Motor neuron (in vitro differentiated cells): ENCODE data around the gene POLR3B. TPM values are rescaled to one million over a fixed set of nuclear protein-coding genes. Genes with fewer than 3 reads are reported as not detected.

Experiments
- ATAC-seq, 8 experiments: fragments of 200-7000 bp; cut with Tn5 transposase; replicated peaks in 6 of 8; 2 replicates each; pipeline ENCODE4 v1.8.0; 2021; ENCODE audit warnings: mild to moderate bottlenecking in 8 of 8, moderate library complexity in 8 of 8
- H3K27ac ChIP-seq, 2 donors: fragments of 250-450 bp; sonication (Bioruptor Pico); 2 replicates each; pipeline ENCODE4 v1.9.0; 2021; ENCODE audit warnings: antibody characterized with exemption in 2 of 2, mild to moderate bottlenecking in 2 of 2, moderate library complexity in 1 of 2
- H3K4me1 ChIP-seq, 2 donors: fragments of 250-450 bp; sonication (Bioruptor Pico); replicated peaks in 1 of 2; 2 replicates each; pipeline ENCODE4 v1.6.1; 2021; ENCODE audit warnings: antibody characterized with exemption in 2 of 2, mild to moderate bottlenecking in 2 of 2, moderate library complexity in 1 of 2
- H3K4me3 ChIP-seq, 5 donors: fragments of 250-450 bp; sonication (Bioruptor Pico); 2 replicates each; pipeline ENCODE4 v1.9.0; 2021; ENCODE audit warnings: antibody characterized with exemption in 5 of 5, mild to moderate bottlenecking in 5 of 5, moderate library complexity in 4 of 5
- WGBS, 10 experiments: fragments of 450-650 bp; shearing (Covaris generic); methylation state at CpG; one replicate each; pipeline ENCODE4 v1.0.0; 2022; 5-methylcytosine and 5-hydroxymethylcytosine counted together
- in situ Hi-C, 9 experiments: fragments of 400-800 bp; cut with MboI; loops; one replicate each; pipeline ENCODE4 v1.15.0; 2021; ENCODE audit warnings: low sequenced_read_pairs in 9 of 9, low pct_unique_long_range_greater_than_20kb in 2 of 9; ENCODE audit not compliant: unreplicated experiment in 9 of 9
- total RNA-seq, 8 experiments: library from RNA; unstranded; fragments of 300-600 nt; gene quantifications; 2 replicates each; pipeline versions ENCODE4 v1.2.3 to v1.2.4, GENCODE V29; 2022

POLR3B gene
- total RNA-seq, 8 experiments from 2014 or later: 6.8 to 19.4 (median 13.2) TPM

DNA sequence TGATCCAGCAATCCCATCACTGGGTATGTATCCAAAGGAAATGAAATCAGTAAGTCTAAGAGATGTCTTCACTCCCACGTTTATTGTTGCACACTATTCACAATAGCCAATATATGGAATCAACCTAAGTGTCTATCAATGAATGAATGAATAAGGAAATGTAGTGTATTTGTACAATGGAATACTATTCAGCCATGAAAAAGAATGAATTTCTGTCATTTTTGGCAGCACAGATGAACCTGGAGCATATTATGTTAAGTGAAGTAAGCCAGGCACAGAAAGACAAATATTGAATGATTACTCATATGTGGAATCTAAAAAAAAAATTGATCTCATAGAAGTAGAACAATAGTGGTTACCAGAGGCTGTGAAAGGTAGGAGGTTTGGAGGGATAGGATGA lies 194.7 kb downstream of the POLR3B start:
- Histone ChIP-seq H3K4me3 (no peak overlapping the region), H3K27ac (no peak overlapping the region), H3K4me1 (no peaks in the 10 kb centered on the region)
- no peak for ATAC-seq
- in situ Hi-C loops: no loop called here
- WGBS, 10 experiments: 0 to 100% (median 86%) methylated on average over 1 of the region's 1 CpG; no CpG with 5 or more reads in 3 of the 10 experiments

Other genes with a start within 250 kb of the POLR3B start
- gene NUAK1, start 218.8 kb upstream of the POLR3B start, total RNA-seq: 10 to 100 TPM in 5 of 8 experiments, 1 to 10 TPM in 3; 2.2 to 46.6 (median 13.4) TPM
- 100 to 1,000 TPM in 1 of 8 experiments, 10 to 100 TPM in 7; 38.0 to 132 (median 50.4) TPM for gene CKAP4, start 109.7 kb upstream of the POLR3B start, total RNA-seq
- 10 to 100 TPM in 7 of 8 experiments, 1 to 10 TPM in 1; 6.7 to 43.0 (median 14.2) TPM for gene TCP11L2, start 55.0 kb upstream of the POLR3B start, total RNA-seq
- gene RFX4, start 225.3 kb downstream of the POLR3B start, total RNA-seq: 10 to 100 TPM in 5 of 8 experiments, under 1 TPM in 3; 0.20 to 78.4 (median 16.8) TPM